Cerebellar cortex (tissue), 1 donor: Measurements from ENCODE around the gene PPP1R13B.

Source experiments
- DNase-seq: peaks from one replicate; pipeline ENCODE4 v3.0.0-alpha.2; 2015; ENCODE audit warnings: low spot score

Gene PPP1R13B

DNA sequence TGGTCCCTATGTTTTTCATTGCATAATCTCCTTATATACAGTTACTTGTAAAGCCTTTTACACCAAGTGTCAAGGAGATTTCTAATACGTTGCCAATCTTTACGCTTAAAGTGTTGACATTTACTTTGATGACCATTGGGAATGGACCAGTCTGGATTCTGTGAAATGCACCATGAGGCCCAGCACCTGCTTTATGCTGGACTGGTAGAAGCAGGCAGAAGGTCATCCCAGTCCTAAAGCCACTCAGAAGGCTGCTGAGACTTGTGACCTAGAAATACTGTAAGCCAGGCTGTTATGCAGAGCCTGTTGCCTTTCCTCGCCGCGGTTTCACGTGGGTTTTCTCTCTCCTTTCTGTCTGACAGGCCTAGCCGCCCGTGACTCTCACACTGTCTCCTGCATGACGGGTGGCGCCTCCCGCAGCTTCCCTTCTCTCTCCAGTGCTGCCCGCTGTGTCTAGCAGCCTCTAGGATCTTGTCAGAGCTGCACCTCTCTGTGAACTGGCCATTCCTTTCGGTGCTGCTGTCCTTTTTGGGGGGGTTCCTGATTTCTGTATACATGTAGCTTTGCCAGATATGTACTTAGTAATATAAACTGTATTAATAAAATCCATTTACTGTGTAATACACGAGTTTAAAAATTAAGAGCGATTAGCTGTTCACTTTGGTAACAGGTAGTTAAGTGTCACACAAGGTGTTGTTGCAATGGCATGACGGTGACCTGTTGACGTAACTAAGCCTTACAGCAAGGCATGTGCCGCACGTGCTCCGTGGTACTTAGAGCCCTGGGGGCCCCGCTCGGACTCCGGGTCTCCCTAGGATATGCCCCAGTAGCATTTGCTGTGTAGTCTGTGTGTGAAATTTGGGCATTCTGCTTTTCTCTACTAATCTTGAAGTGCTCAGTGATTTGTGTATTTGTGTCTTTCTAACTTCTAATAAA lies 161.8 kb downstream of the PPP1R13B start:
- DNase-seq: peak; percentile 63

DNA sequence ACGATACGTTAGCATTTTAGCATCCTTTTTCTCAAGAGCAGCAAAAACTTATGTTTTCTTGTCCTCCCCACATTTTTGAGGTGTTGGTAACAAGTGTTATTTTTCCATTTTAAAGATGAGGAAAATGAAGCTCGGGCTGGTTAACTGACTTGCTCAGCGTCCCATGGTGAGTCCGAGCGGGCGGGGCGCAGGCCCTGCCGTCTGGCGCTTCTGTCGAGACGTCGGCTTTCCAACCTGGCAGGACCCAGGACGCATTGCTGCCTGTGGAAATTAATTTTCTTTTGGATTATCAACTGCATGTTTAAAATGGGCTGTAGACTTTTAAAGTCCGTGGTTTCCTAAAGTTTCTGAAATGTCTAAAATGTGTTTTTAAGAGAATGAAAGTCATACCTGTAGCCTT lies 162.5 kb downstream of the PPP1R13B start:
- DNase-seq: peak; percentile 55

DNA sequence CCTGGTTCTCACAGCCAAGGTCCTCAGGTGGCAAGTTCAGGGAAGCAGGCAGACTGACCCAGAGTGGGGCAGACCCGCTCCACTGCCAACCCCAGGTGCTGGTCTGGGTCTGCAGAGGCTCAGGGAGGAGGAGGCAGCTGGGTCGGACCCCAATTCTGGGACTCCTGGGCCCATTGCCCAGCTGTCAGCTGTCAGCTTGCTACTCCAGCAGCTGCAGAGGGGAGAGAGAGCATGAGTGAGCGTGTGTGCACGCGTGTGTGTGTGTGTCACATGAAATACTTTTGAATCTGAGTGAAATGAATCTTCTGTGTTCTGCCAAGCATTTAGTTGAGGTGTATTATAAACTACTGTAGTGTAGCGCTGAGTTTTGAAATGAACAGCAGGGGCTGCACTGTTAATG lies 162.9 kb downstream of the PPP1R13B start:
- DNase-seq: no peak
